Ovary (tissue), 3 donors: ENCODE measurements around the gene KMT2A.

Experiments
- CTCF ChIP-seq, 3 donors: fragments of 450-650 bp in 2 of 3; fragments of 200-600 bp in 1 of 3; IDR thresholded peaks; one replicate each; pipeline versions ENCODE4 v1.5.1 to v1.8.0; 2016 to 2022; ENCODE audit warnings: antibody characterized with exemption in 3 of 3, mild to moderate bottlenecking in 1 of 3
- EP300 ChIP-seq: sonication (generic); formaldehyde crosslinking; IDR thresholded peaks from one replicate; pipeline ENCODE4 v1.6.1; 2017; ENCODE audit warnings: antibody characterized with exemption
- POLR2A ChIP-seq: fragments of 450-650 bp; IDR thresholded peaks from one replicate; pipeline ENCODE4 v1.6.1; 2017; ENCODE audit warnings: antibody characterized with exemption, mild to moderate bottlenecking, moderate library complexity
- donor health status: DM: no; HTN: no; CAD: no.

GRCh38 chr11:118532852-118533768 is 96.8 kb downstream of the KMT2A start:
- no peak for TF ChIP-seq CTCF (IDR thresholded peaks at IDR 0.05)
- TF ChIP-seq EP300, result no peak
- no peak for TF ChIP-seq POLR2A
